Mammary epithelial cell (primary cell): ENCODE measurements around the gene ALDH3B2.

ENCODE experiments used
- EZH2 ChIP-seq: IDR thresholded peaks from 2 replicates; pipeline ENCODE4 v1.6.1; 2012; ENCODE audit warnings: low read length, inconsistent platforms, borderline replicate concordance
- TF ChIP-seq, protein P1 (sequence below), 2 donors: IDR thresholded peaks in 1 of 2; conservative IDR thresholded peaks in 1 of 2; 2 replicates each; pipeline ENCODE4 v1.5.1; 2011 to 2012; ENCODE audit warnings: inconsistent platforms in 2 of 2, low read length in 2 of 2, mild to moderate bottlenecking in 2 of 2, control low read depth in 1 of 2, low read depth in 1 of 2; ENCODE audit not compliant: insufficient read depth in 1 of 2; ENCODE audit errors: extremely low read depth in 1 of 2

- TF ChIP-seq, protein P1, sequence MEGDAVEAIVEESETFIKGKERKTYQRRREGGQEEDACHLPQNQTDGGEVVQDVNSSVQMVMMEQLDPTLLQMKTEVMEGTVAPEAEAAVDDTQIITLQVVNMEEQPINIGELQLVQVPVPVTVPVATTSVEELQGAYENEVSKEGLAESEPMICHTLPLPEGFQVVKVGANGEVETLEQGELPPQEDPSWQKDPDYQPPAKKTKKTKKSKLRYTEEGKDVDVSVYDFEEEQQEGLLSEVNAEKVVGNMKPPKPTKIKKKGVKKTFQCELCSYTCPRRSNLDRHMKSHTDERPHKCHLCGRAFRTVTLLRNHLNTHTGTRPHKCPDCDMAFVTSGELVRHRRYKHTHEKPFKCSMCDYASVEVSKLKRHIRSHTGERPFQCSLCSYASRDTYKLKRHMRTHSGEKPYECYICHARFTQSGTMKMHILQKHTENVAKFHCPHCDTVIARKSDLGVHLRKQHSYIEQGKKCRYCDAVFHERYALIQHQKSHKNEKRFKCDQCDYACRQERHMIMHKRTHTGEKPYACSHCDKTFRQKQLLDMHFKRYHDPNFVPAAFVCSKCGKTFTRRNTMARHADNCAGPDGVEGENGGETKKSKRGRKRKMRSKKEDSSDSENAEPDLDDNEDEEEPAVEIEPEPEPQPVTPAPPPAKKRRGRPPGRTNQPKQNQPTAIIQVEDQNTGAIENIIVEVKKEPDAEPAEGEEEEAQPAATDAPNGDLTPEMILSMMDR (conservative IDR thresholded peaks at IDR 0.05 in 1 of 2, IDR thresholded peaks at IDR 0.05 in 1 of 2; ENCODE audit: extremely low read depth in 1 of 2, insufficient read depth in 1 of 2, low read depth in 1 of 2, low read length in 2 of 2) = no peak
- no peak for TF ChIP-seq EZH2
Observed at GRCh38 chr11:67630943-67631331, 43.5 kb downstream of the ALDH3B2 start.
